ENCODE measurements around the gene RAB5IF.

GRCh38 chr20:36654506-36654905 lies 48.9 kb downstream of the RAB5IF start:
- TF ChIP-seq RXRA (IDR thresholded peaks at IDR 0.05; ENCODE audit: insufficient read depth, low read depth, low read length) (no peak), TEAD4 (IDR thresholded peaks at IDR 0.05; ENCODE audit: low read depth, low read length) (no peak), CTCF (IDR thresholded peaks at IDR 0.05; ENCODE audit: control extremely low read depth in 1 of 3, insufficient read depth in 1 of 3, low read depth in 1 of 3, low read length in 3 of 3) (no peak), NRF1 (IDR thresholded peaks at IDR 0.05; ENCODE audit: low read depth, low read length) (no peak), USF2 (IDR thresholded peaks at IDR 0.05; ENCODE audit: low read length) (no peak), EZH2 (IDR thresholded peaks at IDR 0.05; ENCODE audit: low read depth, low read length, severe bottlenecking) (no peak), TAF1 (IDR thresholded peaks at IDR 0.05; ENCODE audit: low read depth, low read length) (no peak), EGR1 (IDR thresholded peaks at IDR 0.05; ENCODE audit: borderline replicate concordance, low read depth, low read length) (no peak), ZNF274 (IDR thresholded peaks at IDR 0.05; ENCODE audit: borderline replicate concordance, extremely low read depth, low read length) (no peak), CEBPB (IDR thresholded peaks at IDR 0.05; ENCODE audit: low read depth, low read length) (no peak), MAX (IDR thresholded peaks at IDR 0.05) (no peak), POLR2A (IDR thresholded peaks at IDR 0.05; ENCODE audit: control extremely low read depth in 1 of 2, low read depth in 2 of 2, low read length in 2 of 2) (no peak), MAFK (IDR thresholded peaks at IDR 0.05; ENCODE audit: low read depth, low read length) (no peak), JUN (IDR thresholded peaks at IDR 0.05; ENCODE audit: low read depth, low read length) (no peak)
